GM19035 (cell line): ENCODE results near the gene TNIK.

Experiments used
- ATAC-seq: cut with Tn5 transposase; IDR thresholded peaks from one replicate; pipeline ENCODE4 v1.9.1; 2021; ENCODE audit not compliant: unreplicated experiment

The TNIK gene

GRCh38 chr3:171176244-171176933, 283.8 kb downstream of the TNIK start:
- ATAC-seq: no peak

DNA sequence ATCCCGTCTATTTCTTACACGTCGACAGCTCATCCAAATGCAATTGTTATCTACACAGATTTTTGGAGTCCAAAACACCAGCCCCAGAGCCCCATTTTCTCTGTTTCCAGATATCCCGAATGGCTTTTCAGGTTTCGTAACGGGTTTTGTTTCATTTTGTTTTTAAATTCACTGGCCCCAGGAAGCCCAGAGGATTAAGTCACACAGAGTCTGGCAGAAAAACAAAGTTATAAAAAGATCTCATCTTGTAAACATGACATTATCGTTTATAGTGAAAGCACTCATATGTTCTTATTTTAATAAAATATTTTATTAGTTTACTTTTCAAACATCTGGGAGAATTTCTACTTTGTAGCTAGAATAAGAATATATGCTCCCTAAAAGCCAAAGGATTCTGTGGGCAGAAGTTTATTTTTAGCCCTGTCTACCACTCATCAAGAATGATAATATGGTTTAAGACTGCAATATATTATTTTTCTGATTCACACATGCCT, 284.4 kb downstream of the TNIK start:
- no peak for ATAC-seq

GRCh38 chr3:171173736-171174135, 286.5 kb downstream of the TNIK start:
- no peak for ATAC-seq

GRCh38 chr3:171172070-171172469, 288.1 kb downstream of the TNIK start:
- no peak for ATAC-seq

DNA sequence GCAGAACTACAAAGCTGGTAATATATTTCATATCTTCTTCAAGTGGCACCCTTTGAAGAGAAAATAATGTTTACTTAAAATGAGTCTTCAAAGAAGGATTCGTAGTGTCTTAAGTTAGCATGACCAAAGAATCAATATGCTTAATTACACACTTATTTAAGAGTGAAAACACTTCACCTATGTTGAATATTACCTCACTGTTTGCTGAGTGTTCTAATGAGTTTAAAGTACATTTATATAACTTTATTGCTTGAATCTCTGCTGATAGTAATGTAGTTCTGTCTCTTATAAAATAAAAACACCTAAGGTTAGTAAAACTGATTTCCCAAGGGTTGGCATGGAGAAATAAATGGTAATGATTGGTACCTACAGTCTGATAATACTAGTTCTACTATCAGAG, 290.3 kb downstream of the TNIK start:
- ATAC-seq: no peak

GRCh38 chr3:171169443-171169842, 290.8 kb downstream of the TNIK start:
- ATAC-seq: no peak

GRCh38 chr3:171168551-171168950, 291.7 kb downstream of the TNIK start:
- no peak for ATAC-seq

GRCh38 chr3:171168086-171168485, 292.1 kb downstream of the TNIK start:
- no peak for ATAC-seq

DNA sequence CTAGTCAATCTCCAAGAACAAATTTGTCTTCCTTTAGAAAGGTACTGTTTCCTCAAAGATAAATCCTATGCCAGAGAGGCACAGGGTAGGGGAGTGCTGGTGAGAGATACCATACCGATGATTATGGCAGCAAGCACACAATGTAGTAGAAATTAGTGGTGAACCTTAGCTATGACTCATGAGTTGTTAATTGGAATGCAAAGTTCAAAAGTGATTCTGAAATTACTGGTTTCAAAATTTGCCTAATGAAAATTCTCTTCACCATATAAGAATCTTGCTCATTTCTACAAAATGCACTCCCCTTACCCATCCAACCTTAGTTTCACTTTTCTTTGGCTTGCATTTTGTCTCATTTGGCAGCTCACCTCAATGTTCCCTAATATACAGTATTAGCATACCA, 294.2 kb downstream of the TNIK start:
- peak; percentile 53 for ATAC-seq

DNA sequence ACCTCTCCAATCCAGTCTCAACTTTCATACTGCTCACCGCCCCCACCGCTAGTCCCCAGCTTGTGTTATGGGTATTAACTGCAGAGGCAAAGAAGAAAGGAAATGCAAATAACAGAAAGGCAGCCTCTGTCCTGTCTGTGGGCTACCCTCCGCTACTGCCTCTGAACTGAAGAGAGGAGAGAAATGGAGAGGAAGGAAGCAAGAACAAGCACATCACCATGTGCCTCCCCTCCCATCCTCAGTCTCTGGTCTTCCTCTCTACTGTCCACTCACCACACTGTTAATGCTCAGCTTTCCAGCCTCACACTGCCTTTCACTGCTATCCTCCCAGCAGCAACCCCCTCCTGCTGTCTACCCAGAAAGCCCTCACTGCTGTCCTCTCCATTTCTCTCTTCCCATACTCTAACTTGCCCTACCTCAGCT, 294.7 kb downstream of the TNIK start:
- peak; percentile 53 for ATAC-seq

- no peak for ATAC-seq
Observed at GRCh38 chr3:171164067-171164465, 296.1 kb downstream of the TNIK start.

DNA sequence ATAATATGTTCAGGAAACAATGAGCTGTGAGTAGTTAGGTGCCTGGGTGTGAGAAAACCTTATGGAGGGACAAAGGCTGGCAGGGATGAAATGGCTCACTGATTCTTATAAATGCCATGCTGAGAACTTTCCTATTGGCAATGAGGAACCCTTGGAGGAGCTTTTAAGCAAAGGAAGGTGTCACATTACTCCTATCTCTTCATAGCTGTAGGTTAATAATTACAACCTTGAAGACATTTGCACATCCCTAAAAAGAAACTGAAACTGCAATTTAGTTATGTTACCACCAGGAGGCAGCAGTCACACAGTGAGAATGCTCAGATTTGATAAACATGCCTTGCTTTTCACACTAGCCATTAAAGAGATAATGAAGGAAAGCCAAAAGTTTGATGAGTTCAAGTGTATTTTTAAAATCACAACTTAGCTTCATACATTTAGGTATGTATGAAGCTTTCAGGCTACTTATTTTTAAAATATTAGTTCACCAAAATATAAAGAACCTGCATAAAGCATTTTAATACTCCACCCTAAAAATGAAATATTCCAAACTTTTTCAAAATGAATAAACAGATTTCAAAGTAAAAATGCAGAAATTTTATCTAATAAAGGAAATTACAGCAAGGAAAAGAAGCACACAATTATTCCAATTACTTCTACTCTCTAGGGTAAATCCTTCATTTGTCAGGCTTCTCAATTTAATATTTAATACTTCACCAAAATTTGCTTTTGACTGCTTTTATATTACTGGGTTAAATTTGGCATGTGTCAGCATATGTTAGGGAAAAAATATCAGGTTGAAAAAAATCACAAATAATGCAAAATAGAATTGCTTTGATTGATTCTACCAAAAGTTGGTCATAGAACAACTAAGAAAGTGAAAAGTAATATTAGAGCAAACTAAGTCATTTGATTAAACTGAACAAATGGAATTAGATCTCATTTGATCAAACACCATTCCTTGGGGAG, 296.8 kb downstream of the TNIK start:
- ATAC-seq: no peak

DNA sequence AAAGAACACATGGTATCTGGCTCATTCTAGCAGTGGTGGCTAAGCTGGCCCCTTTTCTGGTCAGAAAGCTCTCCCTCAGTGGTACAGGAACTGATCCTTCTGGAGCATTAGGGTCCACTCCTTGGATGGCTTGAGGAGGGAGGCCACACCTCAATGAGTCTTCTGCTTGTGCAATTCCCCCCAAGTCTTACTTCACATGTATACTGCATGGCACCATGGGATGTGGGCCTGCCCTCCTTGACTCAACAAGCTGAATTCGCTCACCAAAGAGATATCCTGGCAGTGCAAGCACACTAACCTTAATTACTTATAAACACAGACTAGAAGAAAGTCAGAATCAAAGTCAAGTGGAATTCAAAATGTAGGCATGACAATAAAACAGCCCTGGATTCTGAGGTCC, 299.9 kb downstream of the TNIK start:
- no peak for ATAC-seq

GRCh38 chr3:171159822-171160157, 300.4 kb downstream of the TNIK start:
- no peak for ATAC-seq

DNA sequence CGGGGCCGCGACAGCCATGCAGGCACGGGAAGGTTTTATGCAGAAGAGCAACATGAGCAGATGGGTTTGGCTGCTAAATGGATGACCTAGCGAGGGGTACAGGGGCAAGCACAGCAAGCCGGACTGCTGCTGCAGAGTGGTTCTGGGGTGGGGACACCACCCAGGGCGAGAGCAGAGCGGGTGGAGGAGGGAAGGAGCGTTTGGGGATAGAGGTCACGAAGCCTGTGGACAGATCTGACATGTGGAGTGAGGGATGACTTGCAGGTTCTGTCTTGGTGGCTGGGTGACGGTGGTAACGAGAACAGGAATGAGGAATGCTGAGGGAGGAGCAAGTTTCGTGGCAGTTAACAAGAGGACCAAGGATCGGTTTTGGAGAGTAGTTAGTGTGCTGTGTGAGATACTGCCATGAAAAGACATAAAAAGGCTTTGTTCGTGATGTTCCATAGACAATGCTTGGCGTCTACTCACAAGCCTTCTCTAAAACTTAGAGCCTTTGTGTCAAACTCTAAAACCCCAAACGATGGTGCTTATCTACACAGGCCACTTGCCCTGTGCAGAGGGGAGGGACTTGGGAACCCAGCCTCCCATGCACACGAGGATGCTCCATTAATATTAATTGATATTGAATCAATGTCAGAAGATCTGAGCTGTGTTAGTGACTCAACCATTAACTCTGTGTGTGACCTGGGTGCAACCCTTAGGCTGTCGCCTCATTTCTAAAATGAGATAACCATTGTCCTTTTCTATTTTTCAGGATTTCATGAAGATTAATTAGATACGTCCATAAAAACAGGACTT, 301.0 kb downstream of the TNIK start:
- ATAC-seq: no peak

DNA sequence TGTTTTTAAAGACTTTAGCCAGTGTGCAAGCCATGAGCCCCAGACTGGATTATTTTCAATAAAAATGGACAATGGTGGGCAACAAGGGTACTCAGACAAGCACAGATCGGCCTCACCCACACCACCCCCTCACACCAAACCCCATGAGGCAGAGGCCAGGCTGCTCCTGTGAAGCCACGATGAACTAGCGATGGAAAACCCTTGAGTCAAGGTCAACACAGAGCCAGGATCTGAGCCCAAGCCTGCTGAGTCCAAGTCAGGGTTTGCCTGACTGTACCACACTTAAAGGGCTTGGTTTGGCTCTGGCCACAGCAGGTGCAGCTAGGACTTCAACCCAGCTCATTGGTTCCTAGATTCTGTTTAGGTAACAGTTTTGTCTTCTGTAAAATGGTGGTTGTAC, 302.2 kb downstream of the TNIK start:
- ATAC-seq: no peak

DNA sequence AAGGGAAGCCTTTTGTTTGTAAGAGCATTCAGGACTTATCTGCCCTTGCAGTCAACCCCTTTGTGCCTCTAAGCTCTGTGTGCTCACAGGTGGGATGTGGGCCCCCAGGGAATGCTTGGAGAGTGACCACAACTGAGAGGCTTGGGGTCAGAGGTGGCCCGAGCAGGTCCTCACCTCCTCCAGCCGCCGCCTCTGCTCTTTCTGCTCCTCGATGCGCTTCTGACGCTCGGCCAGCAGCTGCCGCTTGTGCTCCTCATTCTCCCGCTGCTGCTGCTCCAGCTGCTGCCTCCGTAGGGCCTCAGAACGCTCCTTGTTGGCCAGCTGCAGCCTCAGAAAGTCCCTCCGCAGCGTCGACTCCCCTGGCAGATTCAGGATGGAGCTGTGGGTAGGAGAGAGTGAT, 302.9 kb downstream of the TNIK start:
- no peak for ATAC-seq

- no peak for ATAC-seq
Observed at GRCh38 chr3:171156401-171157010, 303.7 kb downstream of the TNIK start.

GRCh38 chr3:171155122-171155700, 305.0 kb downstream of the TNIK start:
- no peak for ATAC-seq

- ATAC-seq: no peak
Observed at GRCh38 chr3:171150945-171151344, 309.3 kb downstream of the TNIK start.
